HCT116 (cell line): Measurements from ENCODE around the gene C16orf78. TPM values are rescaled to one million over a fixed set of nuclear protein-coding genes. Genes with fewer than 3 reads are reported as not detected.

Source experiments
- ATAC-seq: fragments of 200-7000 bp; cut with Tn5 transposase; 2 replicates; pipeline ENCODE4 v1.9.1; 2020; ENCODE audit warnings: mild to moderate bottlenecking, moderate library complexity
- BruUV-seq: library from RNA; stranded (reverse); fragments of 400-500 nt; replicated peaks from 2 replicates; lab custom pipeline; 2021; lab: Mats Ljungman, UMichigan
- CTCF ChIA-PET: fragments of 300-600 bp; sonication (Branson Sonifier 250); formaldehyde crosslinking; loops from one replicate; lab custom pipeline; 2021; ENCODE audit warnings: antibody characterized with exemption; lab: Charles Lee
- POLR2A ChIA-PET: fragments of 300-600, 350-600 bp; sonication (Branson Sonifier 250); formaldehyde crosslinking; loops from one replicate; lab custom pipeline; 2021; ENCODE audit warnings: antibody characterized with exemption; lab: Charles Lee
- RAD21 ChIA-PET, 2 experiments: fragments of 300-600 bp; sonication (Branson Sonifier 250); formaldehyde crosslinking; loops; one replicate each; lab custom pipeline; 2023; ENCODE audit warnings: low total read pairs in 2 of 2; ENCODE audit not compliant: uncharacterized antibody in 2 of 2, unreplicated experiment in 2 of 2, low non-redundant PET in 1 of 2; lab: Charles Lee
- DNase-seq: peaks from one replicate; pipeline ENCODE4 v3.0.0-alpha.2; 2010; ENCODE audit warnings: low read depth, low spot score
- H2AFZ ChIP-seq: fragments of 200-600 bp; shearing (Covaris generic), sonication (generic); 2 replicates; pipeline ENCODE4 v1.6.1; 2017; ENCODE audit warnings: low read depth, mixed run types, mixed read lengths, antibody characterized with exemption, low read length; ENCODE audit not compliant: poor library complexity, severe bottlenecking
- H3K27ac ChIP-seq: 2 replicates; pipeline ENCODE4 v1.5.1; 2012; ENCODE audit warnings: low read depth, low read length
- H3K27me3 ChIP-seq: fragments of 200-600 bp; sonication (generic); 2 replicates; pipeline ENCODE4 v1.6.1; 2016; ENCODE audit warnings: mixed run types, low read length, mixed read lengths; ENCODE audit not compliant: insufficient read depth
- H3K36me3 ChIP-seq, 2 experiments: fragments of 200-500 bp in 1 of 2; fragments of 200-600 bp in 1 of 2; sonication (Bioruptor generic) in 1 of 2; sonication (generic) in 1 of 2; 2 replicates each; pipeline versions ENCODE4 v1.5.1 to v1.6.1; 2014 to 2016; ENCODE audit warnings: low read length in 2 of 2, inconsistent platforms in 1 of 2, mixed read lengths in 1 of 2, mixed run types in 1 of 2; ENCODE audit not compliant: insufficient read depth in 2 of 2, control insufficient read depth in 1 of 2
- H3K4me1 ChIP-seq, 2 experiments: fragments of 200-600 bp in 1 of 2; sonication (generic) in 1 of 2; 2 replicates each; pipeline versions ENCODE4 v1.5.1 to v1.6.1; 2012 to 2017; ENCODE audit warnings: low read length in 2 of 2, inconsistent platforms in 1 of 2, mild to moderate bottlenecking in 1 of 2, mixed read lengths in 1 of 2, mixed run types in 1 of 2, moderate library complexity in 1 of 2; ENCODE audit not compliant: insufficient read depth in 2 of 2, control insufficient read depth in 1 of 2
- H3K4me2 ChIP-seq: fragments of 200-600 bp; sonication (generic); 2 replicates; pipeline ENCODE4 v1.6.1; 2017; ENCODE audit warnings: mixed run types, low read length, mixed read lengths
- H3K4me3 ChIP-seq, 2 experiments: fragments of 200-600 bp in 1 of 2; sonication (generic) in 1 of 2; replicated peaks in 1 of 2; 2 replicates each; pipeline ENCODE4 v1.5.1; 2011 to 2016; ENCODE audit warnings: low read length in 2 of 2, control low read depth in 1 of 2, low read depth in 1 of 2, mild to moderate bottlenecking in 1 of 2, mixed read lengths in 1 of 2, mixed run types in 1 of 2
- H3K79me2 ChIP-seq: fragments of 200-600 bp; sonication (generic); 2 replicates; pipeline ENCODE4 v1.6.1; 2017; ENCODE audit warnings: mild to moderate bottlenecking, mixed run types, low read length, moderate library complexity, mixed read lengths; ENCODE audit not compliant: insufficient read depth
- H3K9ac ChIP-seq: fragments of 200-600 bp; sonication (generic); 2 replicates; pipeline ENCODE4 v1.6.1; 2016; ENCODE audit warnings: low read length, mixed read lengths
- H3K9me2 ChIP-seq: fragments of 200-600 bp; sonication (generic), shearing (Covaris generic); 2 replicates; pipeline ENCODE4 v1.6.1; 2017; ENCODE audit warnings: mixed run types, mild to moderate bottlenecking, moderate library complexity; ENCODE audit not compliant: insufficient read depth
- H3K9me3 ChIP-seq, 2 experiments: fragments of 200-500 bp in 1 of 2; fragments of 200-600 bp in 1 of 2; sonication (Bioruptor generic) in 1 of 2; sonication (generic) in 1 of 2; 2 replicates each; pipeline ENCODE4 v1.6.1; 2014 to 2017; ENCODE audit warnings: low read length in 2 of 2, mixed read lengths in 2 of 2, inconsistent platforms in 1 of 2, low read depth in 1 of 2, mild to moderate bottlenecking in 1 of 2, mixed run types in 1 of 2, moderate library complexity in 1 of 2; ENCODE audit not compliant: control insufficient read depth in 1 of 2, insufficient read depth in 1 of 2
- H4K20me1 ChIP-seq: fragments of 200-600 bp; sonication (generic), shearing (Covaris generic); 2 replicates; pipeline ENCODE4 v1.6.1; 2017; ENCODE audit warnings: mixed run types, mild to moderate bottlenecking, moderate library complexity; ENCODE audit not compliant: insufficient read depth
- CBX3 ChIP-seq: IDR thresholded peaks from 2 replicates; pipeline ENCODE4 v1.6.1; 2012; ENCODE audit warnings: low read depth
- POLR2A ChIP-seq: IDR thresholded peaks from 2 replicates; pipeline ENCODE4 v1.7.0; 2011; ENCODE audit warnings: borderline replicate concordance; ENCODE audit not compliant: insufficient read depth, insufficient read length; ENCODE audit errors: extremely low read depth
- RAD21 ChIP-seq: IDR thresholded peaks from 2 replicates; pipeline ENCODE4 v1.6.1; 2012; ENCODE audit warnings: low read depth, mild to moderate bottlenecking
- REST ChIP-seq: IDR thresholded peaks from 2 replicates; pipeline ENCODE4 v1.6.1; 2012; ENCODE audit warnings: low read depth
- SIN3A ChIP-seq: IDR thresholded peaks from 2 replicates; pipeline ENCODE4 v1.6.1; 2012; ENCODE audit warnings: low read depth
- SP1 ChIP-seq: IDR thresholded peaks from 2 replicates; pipeline ENCODE4 v1.6.1; 2012; ENCODE audit warnings: low read depth
- TCF7L2 ChIP-seq: IDR thresholded peaks from 2 replicates; pipeline ENCODE4 v1.7.0; 2011; ENCODE audit warnings: borderline replicate concordance, inconsistent platforms; ENCODE audit not compliant: insufficient read depth, insufficient read length; ENCODE audit errors: extremely low read depth
- ZBTB33 ChIP-seq: IDR thresholded peaks from 2 replicates; pipeline ENCODE4 v1.6.1; 2011; ENCODE audit warnings: mild to moderate bottlenecking, low read length, moderate library complexity; ENCODE audit not compliant: insufficient replicate concordance; ENCODE audit errors: extremely low read depth
- ZNF274 ChIP-seq: fragments of 200-500 bp; sonication (Bioruptor generic); IDR thresholded peaks from 2 replicates; pipeline ENCODE4 v1.6.1; 2014; ENCODE audit warnings: mild to moderate bottlenecking, low read depth, low read length, inconsistent platforms
- intact Hi-C: fragments of 100-400 bp; cut with micrococcal nuclease; formaldehyde crosslinking; loops from 2 replicates; pipeline ENCODE4 v1.10.0; 2022
- total RNA-seq: library from RNA; stranded (reverse); gene quantifications from one replicate; pipeline ENCODE4 v1.2.1, GENCODE V29; 2021; ENCODE audit not compliant: unreplicated experiment

Gene C16orf78
- total RNA-seq, 1 experiment from 2014 or later, result not detected

- CTCF ChIA-PET, result no interaction called here
- H3K9me2 ChIP-seq, result no peaks in the 10 kb centered on the region
- no peaks in the 10 kb centered on the region for H3K79me2 ChIP-seq
- no peak overlapping the region for H2AFZ ChIP-seq
- no peak for ATAC-seq
- DNase-seq, result no peak
- TF ChIP-seq RAD21, result no peak
- no peak for TF ChIP-seq SIN3A
- no peak for TF ChIP-seq ZBTB33
- no peak for TF ChIP-seq TCF7L2
- TF ChIP-seq POLR2A, result no peak
- no peak for TF ChIP-seq REST
- no peak for TF ChIP-seq SP1
- TF ChIP-seq ZNF274, result no peak
- no peak for TF ChIP-seq CBX3
- H4K20me1 ChIP-seq, result no peaks in the 10 kb centered on the region
- RAD21 ChIA-PET, result no interaction called here
- no peaks in the 10 kb centered on the region for H3K9me3 ChIP-seq
- H3K27me3 ChIP-seq, result peaks cover 38% of the 10 kb centered on the region
- no peak overlapping the region for H3K4me2 ChIP-seq
- no peak overlapping the region for H3K4me3 ChIP-seq
- H3K36me3 ChIP-seq, result no peaks in the 10 kb centered on the region
- H3K9ac ChIP-seq, result no peak overlapping the region
- H3K27ac ChIP-seq, result no peak overlapping the region
- BruUV-seq, result no TSS peak
- intact Hi-C loops, result no loop called here
- H3K4me1 ChIP-seq, result no peaks in the 10 kb centered on the region
- POLR2A ChIA-PET, result no interaction called here
These were observed 31.9 kb upstream of the C16orf78 start for GRCh38 chr16:49341706-49342105.
